Suprapubic skin (tissue), 4 donors: ENCODE measurements around the gene STEAP4. TPM values are rescaled to one million over a fixed set of nuclear protein-coding genes. Genes with fewer than 3 reads are reported as not detected.

Experiments
- DNase-seq, 2 donors: peaks; one replicate each; pipeline ENCODE4 v3.0.0-alpha.2; 2019; ENCODE audit warnings: low spot score in 2 of 2
- H3K27ac ChIP-seq: fragments of 200-600 bp; sonication (generic); one replicate; pipeline ENCODE4 v1.5.1; 2019
- H3K27me3 ChIP-seq: fragments of 200-600 bp; sonication (generic); one replicate; pipeline ENCODE4 v1.5.1; 2019
- H3K36me3 ChIP-seq: fragments of 200-600 bp; sonication (generic); one replicate; pipeline ENCODE4 v1.5.1; 2019
- H3K4me1 ChIP-seq: fragments of 200-600 bp; sonication (generic); one replicate; pipeline ENCODE4 v1.5.1; 2019
- H3K4me3 ChIP-seq: fragments of 200-600 bp; sonication (generic); one replicate; pipeline ENCODE4 v1.5.1; 2019; ENCODE audit warnings: mild to moderate bottlenecking
- H3K9me3 ChIP-seq: fragments of 200-600 bp; sonication (generic); one replicate; pipeline ENCODE4 v1.5.1; 2019
- EP300 ChIP-seq: sonication (generic); formaldehyde crosslinking; IDR thresholded peaks from one replicate; pipeline ENCODE4 v1.6.1; 2017; ENCODE audit warnings: antibody characterized with exemption
- POLR2A ChIP-seq, 2 donors: fragments of 450-650 bp; IDR thresholded peaks; one replicate each; pipeline ENCODE4 v1.6.1; 2017; ENCODE audit warnings: antibody characterized with exemption in 2 of 2, mild to moderate bottlenecking in 2 of 2, moderate library complexity in 2 of 2
- POLR2AphosphoS5 ChIP-seq, 3 donors: sonication (generic); formaldehyde crosslinking; IDR thresholded peaks; one replicate each; pipeline ENCODE4 v1.6.1; 2017; ENCODE audit warnings: antibody characterized with exemption in 3 of 3
- WGBS: methylation state at CpG from one replicate; pipeline ENCODE4 v1.1.5; 2018; 5-methylcytosine and 5-hydroxymethylcytosine counted together
- total RNA-seq, 4 donors: library from RNA; depleted of rRNA; stranded (reverse); fragments of >200 nt; gene quantifications; one replicate each; pipeline ENCODE4 v1.1.0, GENCODE V29; 2016
- TF ChIP-seq, protein P1 (sequence below), 2 donors: fragments of 200-600 bp in 1 of 2; fragments of 450-650 bp in 1 of 2; sonication (generic) in 1 of 2; IDR thresholded peaks; one replicate each; pipeline ENCODE4 v1.5.1; 2016 to 2019; ENCODE audit warnings: antibody characterized with exemption in 2 of 2, mild to moderate bottlenecking in 1 of 2, moderate library complexity in 1 of 2

STEAP4 gene
- total RNA-seq, 4 donors from 2014 or later = 19.3 to 33.0 (median 24.2) TPM

DNA sequence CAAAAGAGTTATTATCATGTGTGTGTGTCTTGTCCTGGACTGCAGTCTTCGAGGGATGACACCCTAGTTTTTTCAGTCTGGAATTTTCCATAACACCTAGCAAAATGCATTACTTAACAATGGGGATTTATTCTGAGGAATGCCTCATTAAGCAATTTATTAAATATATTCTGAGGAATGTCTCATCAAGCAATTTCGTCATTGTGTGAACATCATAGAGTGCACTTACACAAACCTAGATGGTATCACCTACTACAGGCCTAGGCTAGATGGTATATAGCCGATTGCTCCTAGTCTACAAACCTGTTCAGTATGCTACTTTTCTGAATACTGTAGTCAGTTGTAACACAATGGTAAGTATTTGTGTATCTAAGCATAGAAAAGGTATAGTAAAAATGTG is 1.1 kb upstream of the STEAP4 start:
- Histone ChIP-seq H3K4me3 (no peak overlapping the region), H3K36me3 (no peaks in the 10 kb centered on the region), H3K27ac (peak overlapping the region; percentile 77), H3K4me1 (peaks cover 68% of the 10 kb centered on the region), H3K9me3 (no peaks in the 10 kb centered on the region), H3K27me3 (no peaks in the 10 kb centered on the region)
- WGBS = 67% methylated on average over 3 of the region's 3 CpGs
- no peak for DNase-seq
- TF ChIP-seq, protein P1, sequence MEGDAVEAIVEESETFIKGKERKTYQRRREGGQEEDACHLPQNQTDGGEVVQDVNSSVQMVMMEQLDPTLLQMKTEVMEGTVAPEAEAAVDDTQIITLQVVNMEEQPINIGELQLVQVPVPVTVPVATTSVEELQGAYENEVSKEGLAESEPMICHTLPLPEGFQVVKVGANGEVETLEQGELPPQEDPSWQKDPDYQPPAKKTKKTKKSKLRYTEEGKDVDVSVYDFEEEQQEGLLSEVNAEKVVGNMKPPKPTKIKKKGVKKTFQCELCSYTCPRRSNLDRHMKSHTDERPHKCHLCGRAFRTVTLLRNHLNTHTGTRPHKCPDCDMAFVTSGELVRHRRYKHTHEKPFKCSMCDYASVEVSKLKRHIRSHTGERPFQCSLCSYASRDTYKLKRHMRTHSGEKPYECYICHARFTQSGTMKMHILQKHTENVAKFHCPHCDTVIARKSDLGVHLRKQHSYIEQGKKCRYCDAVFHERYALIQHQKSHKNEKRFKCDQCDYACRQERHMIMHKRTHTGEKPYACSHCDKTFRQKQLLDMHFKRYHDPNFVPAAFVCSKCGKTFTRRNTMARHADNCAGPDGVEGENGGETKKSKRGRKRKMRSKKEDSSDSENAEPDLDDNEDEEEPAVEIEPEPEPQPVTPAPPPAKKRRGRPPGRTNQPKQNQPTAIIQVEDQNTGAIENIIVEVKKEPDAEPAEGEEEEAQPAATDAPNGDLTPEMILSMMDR (IDR thresholded peaks at IDR 0.05) = no peak
- TF ChIP-seq POLR2A (IDR thresholded peaks at IDR 0.05) = no peak
- TF ChIP-seq POLR2AphosphoS5 (IDR thresholded peaks at IDR 0.05) = no peak
- no peak for TF ChIP-seq EP300

DNA sequence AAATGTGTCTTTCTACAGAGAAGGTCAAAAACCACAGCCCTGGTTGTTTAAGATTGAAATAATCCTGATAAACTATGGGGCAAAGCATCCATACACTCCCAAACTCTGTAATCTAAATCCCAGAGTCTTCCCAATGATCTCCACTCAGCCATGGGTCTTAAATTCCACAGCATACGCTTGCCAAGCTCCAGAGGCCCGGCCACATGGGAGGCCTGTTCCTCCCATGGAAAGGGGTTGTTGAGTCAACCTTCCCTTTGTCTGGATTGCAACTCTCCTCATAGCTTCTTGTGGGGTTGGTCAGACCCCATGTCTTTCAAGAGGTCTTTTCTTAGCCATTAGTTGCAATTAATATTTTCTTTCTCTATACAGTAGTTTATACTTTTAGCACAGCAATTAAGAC is 718 bp upstream of the STEAP4 start:
- Histone ChIP-seq H3K4me3 (peak overlapping the region; percentile 54), H3K4me1 (peaks cover 63% of the 10 kb centered on the region), H3K36me3 (no peaks in the 10 kb centered on the region), H3K27ac (peak overlapping the region; percentile 77), H3K9me3 (no peaks in the 10 kb centered on the region), H3K27me3 (no peaks in the 10 kb centered on the region)
- TF ChIP-seq EP300 = no peak
- TF ChIP-seq, protein P1 (IDR thresholded peaks at IDR 0.05) = no peak
- TF ChIP-seq POLR2AphosphoS5 (IDR thresholded peaks at IDR 0.05) = no peak
- TF ChIP-seq POLR2A (IDR thresholded peaks at IDR 0.05) = no peak
- no peak for DNase-seq
- WGBS = 62% methylated on average over 2 of the region's 2 CpGs

DNA sequence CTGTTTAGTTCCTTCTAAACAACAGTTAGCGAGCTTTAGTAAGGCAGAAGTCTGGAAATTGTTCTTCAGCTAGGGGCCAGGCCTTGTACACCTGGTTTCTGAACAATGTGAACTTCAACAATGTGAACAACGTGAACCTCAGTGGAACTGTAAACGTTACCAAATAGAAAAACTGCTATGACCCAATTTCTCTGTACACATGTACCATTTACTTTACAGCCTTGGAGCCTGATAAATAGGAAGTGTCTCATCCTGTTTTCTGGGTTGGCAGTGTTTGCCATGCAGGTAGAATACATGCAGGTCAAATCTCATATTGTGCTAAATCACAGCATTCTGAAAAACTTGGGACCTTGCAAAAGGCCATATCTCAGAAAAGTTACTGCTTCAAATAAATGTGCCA is 1.6 kb downstream of the STEAP4 start:
- Histone ChIP-seq H3K4me3 (peak overlapping the region; percentile 54), H3K27ac (no peak overlapping the region)

DNA sequence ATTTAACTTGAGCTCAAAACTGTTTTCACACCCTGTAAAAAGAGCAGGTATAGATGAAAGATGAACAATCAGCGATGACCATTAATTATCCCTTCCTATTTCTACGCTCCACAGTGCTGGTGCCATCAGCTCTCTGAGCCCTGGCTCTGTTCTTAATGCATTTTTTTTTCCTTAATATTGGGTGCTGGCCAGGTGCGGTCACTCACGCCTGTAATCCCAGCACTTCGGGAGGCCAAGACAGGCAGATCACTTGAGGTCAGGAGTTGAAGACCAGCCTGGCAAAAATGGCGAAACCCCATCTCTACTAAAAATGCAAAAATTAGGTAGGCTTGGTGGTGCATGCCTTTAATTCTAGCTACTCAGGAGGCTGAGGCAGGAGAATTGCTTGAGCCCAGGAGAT is 4.2 kb downstream of the STEAP4 start:
- no peaks in the 10 kb centered on the region for H3K27me3 ChIP-seq
- H3K4me1 ChIP-seq = peaks cover 25% of the 10 kb centered on the region
- H3K36me3 ChIP-seq = no peaks in the 10 kb centered on the region
- TF ChIP-seq POLR2AphosphoS5 (IDR thresholded peaks at IDR 0.05) (no peak), EP300 (no peak), POLR2A (IDR thresholded peaks at IDR 0.05) (no peak)
- TF ChIP-seq, protein P1 (IDR thresholded peaks at IDR 0.05) = no peak
- WGBS = 77% methylated on average over 6 of the region's 6 CpGs
- no peak for DNase-seq
- no peak overlapping the region for H3K27ac ChIP-seq
- H3K9me3 ChIP-seq = no peaks in the 10 kb centered on the region
- H3K4me3 ChIP-seq = no peak overlapping the region

More for the DNA sequence above, 1.6 kb downstream of the STEAP4 start:
- WGBS = 81% methylated on average over 3 of the region's 3 CpGs
- no peak for DNase-seq
- H3K9me3 ChIP-seq = no peaks in the 10 kb centered on the region
- peaks cover 43% of the 10 kb centered on the region for H3K4me1 ChIP-seq
- TF ChIP-seq POLR2A (IDR thresholded peaks at IDR 0.05) = no peak
- TF ChIP-seq, protein P1 (IDR thresholded peaks at IDR 0.05) = no peak
- TF ChIP-seq EP300 = no peak
- TF ChIP-seq POLR2AphosphoS5 (IDR thresholded peaks at IDR 0.05) = no peak
- no peaks in the 10 kb centered on the region for H3K36me3 ChIP-seq
- no peaks in the 10 kb centered on the region for H3K27me3 ChIP-seq

DNA sequence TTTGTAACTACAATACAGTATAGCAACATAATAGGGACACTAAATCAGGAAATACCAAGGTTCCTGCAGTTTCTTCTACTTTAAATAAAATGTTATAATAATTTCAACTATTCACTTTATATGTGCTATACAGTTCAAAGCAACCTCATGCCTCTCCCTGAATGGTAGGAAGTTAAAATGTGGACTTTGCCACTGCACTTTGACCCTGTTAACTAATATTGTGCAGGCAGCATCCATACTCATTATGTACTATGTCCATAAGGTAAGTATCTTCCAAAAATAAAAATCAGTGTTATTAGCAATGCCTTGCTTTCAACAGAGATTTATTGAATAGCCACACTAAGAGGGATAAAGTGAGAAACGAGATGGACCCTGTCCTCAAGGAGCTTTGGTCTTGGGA is 4.8 kb downstream of the STEAP4 start:
- peaks cover 19% of the 10 kb centered on the region for H3K4me1 ChIP-seq
- WGBS = 83% methylated on average over 1 of the region's 1 CpG
- TF ChIP-seq POLR2AphosphoS5 (IDR thresholded peaks at IDR 0.05) = no peak
- TF ChIP-seq, protein P1 (IDR thresholded peaks at IDR 0.05) = no peak
- TF ChIP-seq POLR2A (IDR thresholded peaks at IDR 0.05) = no peak
- no peak for TF ChIP-seq EP300
- no peak for DNase-seq
- no peaks in the 10 kb centered on the region for H3K27me3 ChIP-seq
- no peak overlapping the region for H3K4me3 ChIP-seq
- H3K27ac ChIP-seq = no peak overlapping the region
- H3K9me3 ChIP-seq = no peaks in the 10 kb centered on the region
- H3K36me3 ChIP-seq = no peaks in the 10 kb centered on the region
